Endothelial cell of umbilical vein (primary cell): Measurements from ENCODE around the gene RAMAC. TPM values are rescaled to one million over a fixed set of nuclear protein-coding genes. Genes with fewer than 3 reads are reported as not detected.

Experiments
- BruUV-seq: library from RNA; stranded (reverse); fragments of 400-500 nt; replicated peaks from 2 replicates; lab custom pipeline; 2021; lab: Mats Ljungman, UMichigan
- CTCF ChIA-PET: fragments of 300-600, 350-600 bp; sonication (Branson Sonifier 250); formaldehyde crosslinking; loops from one replicate; lab custom pipeline; 2021; ENCODE audit warnings: antibody characterized with exemption, inconsistent platforms; lab: Charles Lee
- POLR2A ChIA-PET: fragments of 300-600, 350-600 bp; sonication (Branson Sonifier 250); formaldehyde crosslinking; loops from one replicate; lab custom pipeline; 2021; ENCODE audit warnings: antibody characterized with exemption, inconsistent platforms; lab: Charles Lee
- DNase-seq: peaks from one replicate; pipeline ENCODE4 v3.0.0-alpha.2; 2011; ENCODE audit warnings: low read depth, low spot score
- FAIRE-seq: peaks from 2 replicates; lab custom pipeline; 2011; peaks lifted over from hg19 to GRCh38; lab: Jason Lieb, UNC
- H2AFZ ChIP-seq: 2 replicates; pipeline ENCODE4 v1.6.0; 2012; ENCODE audit warnings: low read depth, low read length, control low read depth, inconsistent platforms
- H3K27ac ChIP-seq: 2 replicates; pipeline ENCODE4 v1.5.1; 2011; ENCODE audit warnings: low read depth, mild to moderate bottlenecking, control low read depth, low read length, moderate library complexity; ENCODE audit not compliant: insufficient read depth
- H3K27me3 ChIP-seq, 2 experiments: 2 replicates each; pipeline versions ENCODE4 v1.6.0 to v1.6.1; 2011; ENCODE audit warnings: low read length in 2 of 2, mixed read lengths in 1 of 2; ENCODE audit not compliant: control insufficient read depth in 2 of 2, insufficient read depth in 2 of 2
- H3K36me3 ChIP-seq, 2 experiments: 2 replicates in 1 of 2; 3 replicates in 1 of 2; pipeline ENCODE4 v1.5.1; 2011; ENCODE audit warnings: low read length in 2 of 2, mild to moderate bottlenecking in 1 of 2, moderate library complexity in 1 of 2; ENCODE audit not compliant: control insufficient read depth in 2 of 2, insufficient read depth in 2 of 2; ENCODE audit errors: extremely low read depth in 1 of 2
- H3K4me1 ChIP-seq: 3 replicates; pipeline ENCODE4 v1.5.1; 2011; ENCODE audit warnings: mild to moderate bottlenecking, low read length; ENCODE audit not compliant: control insufficient read depth, insufficient read depth; ENCODE audit errors: extremely low read depth
- H3K4me2 ChIP-seq: 2 replicates; pipeline ENCODE4 v1.6.1; 2011; ENCODE audit warnings: low read length, control low read depth, mixed read lengths; ENCODE audit not compliant: insufficient read depth
- H3K4me3 ChIP-seq, 3 experiments: fragments of 200-600 bp in 1 of 3; sonication (generic), shearing (Covaris generic) in 1 of 3; replicated peaks in 1 of 3; 2 replicates each; pipeline ENCODE4 v1.5.1; 2011 to 2016; ENCODE audit warnings: control low read depth in 3 of 3, low read length in 3 of 3, mild to moderate bottlenecking in 2 of 3, inconsistent platforms in 1 of 3, low read depth in 1 of 3, moderate library complexity in 1 of 3; ENCODE audit not compliant: insufficient read depth in 1 of 3
- H3K79me2 ChIP-seq: 2 replicates; pipeline ENCODE4 v1.6.0; 2012; ENCODE audit warnings: low read length, inconsistent platforms; ENCODE audit not compliant: control insufficient read depth, insufficient read depth
- H3K9ac ChIP-seq: replicated peaks from 2 replicates; pipeline ENCODE3; 2011; ENCODE audit warnings: low read length, control low read depth; ENCODE audit not compliant: insufficient read depth; ENCODE audit errors: extremely low read depth
- H3K9me1 ChIP-seq: replicated peaks from 3 replicates; pipeline ENCODE4 v1.6.0; 2011; ENCODE audit warnings: mild to moderate bottlenecking, low read length; ENCODE audit not compliant: control insufficient read depth, insufficient read depth; ENCODE audit errors: extremely low read depth
- H3K9me3 ChIP-seq: replicated peaks from 2 replicates; pipeline ENCODE4 v1.5.1; 2012; ENCODE audit warnings: low read length, inconsistent platforms; ENCODE audit not compliant: control insufficient read depth, insufficient read depth
- H4K20me1 ChIP-seq: replicated peaks from 2 replicates; pipeline ENCODE3; 2011; ENCODE audit warnings: mild to moderate bottlenecking, low read length; ENCODE audit not compliant: control insufficient read depth, insufficient read depth; ENCODE audit errors: extremely low read depth
- CTCF ChIP-seq, 2 donors: IDR thresholded peaks; 1 replicate in 1 of 2; 2 replicates in 1 of 2; pipeline ENCODE4 v1.5.1; 2011; ENCODE audit warnings: low read length in 2 of 2, mild to moderate bottlenecking in 2 of 2, moderate library complexity in 2 of 2, control low read depth in 1 of 2, inconsistent platforms in 1 of 2, low read depth in 1 of 2; ENCODE audit not compliant: insufficient read depth in 1 of 2; ENCODE audit errors: extremely low read depth in 1 of 2
- EZH2 ChIP-seq: IDR thresholded peaks from 2 replicates; pipeline ENCODE4 v1.6.1; 2012; ENCODE audit warnings: borderline replicate concordance, low read depth, mild to moderate bottlenecking, moderate library complexity, low read length, inconsistent platforms; ENCODE audit not compliant: severe bottlenecking
- FOS ChIP-seq: IDR thresholded peaks from 2 replicates; pipeline ENCODE4 v1.6.1; 2011; ENCODE audit warnings: mild to moderate bottlenecking, low read length, moderate library complexity, borderline replicate concordance; ENCODE audit not compliant: insufficient read depth
- GATA2 ChIP-seq: IDR thresholded peaks from 2 replicates; pipeline ENCODE4 v1.7.0; 2011; ENCODE audit warnings: low read depth, mild to moderate bottlenecking, moderate library complexity, mixed read lengths, low read length; ENCODE audit not compliant: insufficient read length, insufficient read depth
- JUN ChIP-seq: IDR thresholded peaks from 2 replicates; pipeline ENCODE4 v1.6.1; 2011; ENCODE audit warnings: borderline replicate concordance, low read depth; ENCODE audit not compliant: insufficient read length, insufficient read depth
- MAX ChIP-seq: IDR thresholded peaks from 2 replicates; pipeline ENCODE4 v1.6.1; 2011; ENCODE audit not compliant: insufficient read depth, insufficient read length
- MYC ChIP-seq: IDR thresholded peaks from one replicate; pipeline ENCODE4 v1.6.1; 2011; ENCODE audit warnings: mild to moderate bottlenecking, low read depth, low read length
- POLR2A ChIP-seq: IDR thresholded peaks from 2 replicates; pipeline ENCODE4 v1.6.1; 2012; ENCODE audit warnings: low read depth, mild to moderate bottlenecking, control low read depth, low read length
- POLR2AphosphoS5 ChIP-seq: IDR thresholded peaks from 2 replicates; pipeline ENCODE4 v1.6.1; 2012; ENCODE audit warnings: low read depth, mild to moderate bottlenecking, control low read depth, low read length, moderate library complexity; ENCODE audit not compliant: insufficient read depth
- dilution Hi-C: fragments of 300-500 bp; cut with MboI; formaldehyde crosslinking; loops from one replicate; pipeline ENCODE4 v1.15.0; 2019; ENCODE audit warnings: low sequenced_read_pairs; ENCODE audit not compliant: extremely low pct_ligation_motif_present
- intact Hi-C: fragments of 100-400 bp; cut with micrococcal nuclease; formaldehyde crosslinking; loops from one replicate; pipeline ENCODE4 v1.10.0; 2022
- polyA plus RNA-seq, 4 experiments: library from polyadenylated mRNA; depleted of rRNA in 3 of 4; stranded (reverse) in 3 of 4; unstranded in 1 of 4; fragments of >200 nt; gene quantifications; 2 replicates each; pipeline versions ENCODE4 v1.2.1 to v1.2.3, GENCODE V29; 2011 to 2012; ENCODE audit warnings: missing spikeins in 1 of 4
- total RNA-seq: library from RNA; stranded (reverse); gene quantifications from 2 replicates; pipeline ENCODE4 v1.2.3, GENCODE V29; 2021

Gene RAMAC
- total and polyA plus RNA-seq, 2 donors (not counting 3 experiments of a cell fraction or from before 2014, with no cell fraction given) = 12.5 to 14.1 TPM

- POLR2A ChIA-PET = no interaction called here
- Histone ChIP-seq H3K9ac (no peak overlapping the region), H3K27ac (no peak overlapping the region), H4K20me1 (no peaks in the 10 kb centered on the region), H3K27me3 (peaks cover 0 to 1% of the 10 kb centered on the region in 2 experiments), H3K79me2 (no peaks in the 10 kb centered on the region), H2AFZ (no peak overlapping the region), H3K9me1 (no peaks in the 10 kb centered on the region), H3K4me3 (no peak overlapping the region), H3K4me2 (no peak overlapping the region), H3K4me1 (no peaks in the 10 kb centered on the region), H3K36me3 (no peaks in the 10 kb centered on the region), H3K9me3 (no peaks in the 10 kb centered on the region)
- TF ChIP-seq GATA2 (no peak), MAX (no peak), POLR2A (no peak), JUN (no peak), FOS (no peak), MYC (no peak), EZH2 (no peak), POLR2AphosphoS5 (no peak), CTCF (IDR thresholded peaks at IDR 0.05; ENCODE audit: extremely low read depth in 1 of 2, insufficient read depth in 1 of 2, low read depth in 1 of 2, low read length in 2 of 2) (no peak)
- intact Hi-C loops (loop anchor here (10.0 kb wide), 1 partner anchor 115 kb away; no protein-coding TSS in a partner anchor), dilution Hi-C loops (no loop called here)
- FAIRE-seq (no peak), DNase-seq (no peak)
- CTCF ChIA-PET = no interaction called here
- BruUV-seq = no TSS peak
Measured at GRCh38 chr15:82959423-82959822, 26.6 kb upstream of the RAMAC start.
